Mucosa of rectum (tissue), 2 donors: Measurements from ENCODE around the gene OTOP3.

ENCODE experiments used
- H3K27ac ChIP-seq, 2 donors: one replicate each; pipeline ENCODE4 v1.7.0; 2013; ENCODE audit warnings: inconsistent platforms in 2 of 2, low read depth in 2 of 2, low read length in 2 of 2
- H3K27me3 ChIP-seq, 2 donors: one replicate each; pipeline ENCODE4 v1.7.0; 2013; ENCODE audit warnings: low read length in 2 of 2; ENCODE audit not compliant: control insufficient read depth in 2 of 2, insufficient read depth in 2 of 2
- H3K36me3 ChIP-seq, 2 donors: one replicate each; pipeline ENCODE4 v1.7.0; 2013; ENCODE audit warnings: low read length in 2 of 2; ENCODE audit not compliant: control insufficient read depth in 2 of 2, insufficient read depth in 2 of 2
- H3K4me1 ChIP-seq, 2 donors: one replicate each; pipeline ENCODE4 v1.7.0; 2013; ENCODE audit warnings: low read length in 2 of 2, mild to moderate bottlenecking in 1 of 2; ENCODE audit not compliant: control insufficient read depth in 2 of 2, insufficient read depth in 2 of 2
- H3K4me3 ChIP-seq, 2 donors: one replicate each; pipeline ENCODE4 v1.7.0; 2013; ENCODE audit warnings: low read length in 2 of 2
- H3K9ac ChIP-seq, 2 donors: one replicate each; pipeline ENCODE4 v1.7.0; 2013; ENCODE audit warnings: low read length in 2 of 2, low read depth in 1 of 2, mild to moderate bottlenecking in 1 of 2
- H3K9me3 ChIP-seq, 2 donors: one replicate each; pipeline ENCODE4 v1.7.0; 2013; ENCODE audit warnings: low read length in 2 of 2; ENCODE audit not compliant: control insufficient read depth in 2 of 2
- donor health status: healthy.
- donor health status: Normal muscosa, but diverticular disease.

The OTOP3 gene

GRCh38 chr17:74939534-74939933, 3.8 kb downstream of the OTOP3 start:
- peaks cover 38 to 41% of the 10 kb centered on the region in 2 donors for H3K27me3 ChIP-seq
- no peaks in the 10 kb centered on the region for H3K36me3 ChIP-seq
- no peaks in the 10 kb centered on the region for H3K4me1 ChIP-seq
- H3K4me3 ChIP-seq, result no peak overlapping the region
- no peak overlapping the region for H3K27ac ChIP-seq
- no peaks in the 10 kb centered on the region for H3K9me3 ChIP-seq
- H3K9ac ChIP-seq, result no peak overlapping the region

GRCh38 chr17:74941128-74941725, 5.5 kb downstream of the OTOP3 start:
- no peak overlapping the region for H3K9ac ChIP-seq
- H3K4me1 ChIP-seq, result no peaks in the 10 kb centered on the region
- no peak overlapping the region for H3K27ac ChIP-seq

GRCh38 chr17:74943808-74944522, 8.3 kb downstream of the OTOP3 start:
- no peaks in the 10 kb centered on the region for H3K36me3 ChIP-seq
- no peaks in the 10 kb centered on the region for H3K4me1 ChIP-seq
- H3K9me3 ChIP-seq, result no peaks in the 10 kb centered on the region
- H3K4me3 ChIP-seq, result no peak overlapping the region
- H3K27ac ChIP-seq, result no peak overlapping the region
- H3K27me3 ChIP-seq, result peaks cover 14 to 26% of the 10 kb centered on the region in 2 donors
- H3K9ac ChIP-seq, result no peak overlapping the region

More at GRCh38 chr17:74941128-74941725, 5.5 kb downstream of the OTOP3 start:
- peaks cover 26 to 36% of the 10 kb centered on the region in 2 donors for H3K27me3 ChIP-seq
- no peak overlapping the region for H3K4me3 ChIP-seq
- no peaks in the 10 kb centered on the region for H3K36me3 ChIP-seq
- no peaks in the 10 kb centered on the region for H3K9me3 ChIP-seq

GRCh38 chr17:74945543-74945942, 9.8 kb downstream of the OTOP3 start:
- Histone ChIP-seq H3K9me3 (no peaks in the 10 kb centered on the region), H3K36me3 (no peaks in the 10 kb centered on the region), H3K4me3 (no peak overlapping the region), H3K27me3 (peaks cover 12 to 20% of the 10 kb centered on the region in 2 donors), H3K9ac (no peak overlapping the region), H3K4me1 (no peaks in the 10 kb centered on the region), H3K27ac (no peak overlapping the region)

- Histone ChIP-seq H3K27ac (no peak overlapping the region), H3K9me3 (no peaks in the 10 kb centered on the region), H3K9ac (no peak overlapping the region), H3K4me3 (no peak overlapping the region), H3K36me3 (no peaks in the 10 kb centered on the region), H3K4me1 (peaks cover 0 to 3% of the 10 kb centered on the region in 2 donors), H3K27me3 (peaks cover 12 to 13% of the 10 kb centered on the region in 2 donors)
These were observed 10.9 kb downstream of the OTOP3 start for GRCh38 chr17:74946641-74947040.

- Histone ChIP-seq H3K9me3 (no peaks in the 10 kb centered on the region), H3K27ac (no peak overlapping the region), H3K4me1 (peaks cover 0 to 5% of the 10 kb centered on the region in 2 donors), H3K9ac (no peak overlapping the region), H3K36me3 (no peaks in the 10 kb centered on the region), H3K4me3 (no peak overlapping the region), H3K27me3 (peaks cover 9 to 12% of the 10 kb centered on the region in 2 donors)
These were observed 11.5 kb downstream of the OTOP3 start for GRCh38 chr17:74947041-74947754.

- Histone ChIP-seq H3K9me3 (no peaks in the 10 kb centered on the region), H3K27me3 (peaks cover 4 to 7% of the 10 kb centered on the region in 2 donors), H3K27ac (no peak overlapping the region), H3K9ac (no peak overlapping the region), H3K4me3 (no peak overlapping the region), H3K4me1 (peaks cover 6 to 23% of the 10 kb centered on the region in 2 donors), H3K36me3 (peaks cover 0 to 2% of the 10 kb centered on the region in 2 donors)
These were observed 13.9 kb downstream of the OTOP3 start for GRCh38 chr17:74949455-74950115.

- peaks cover 4 to 5% of the 10 kb centered on the region in 2 donors for H3K27me3 ChIP-seq
- H3K36me3 ChIP-seq, result peaks cover 0 to 2% of the 10 kb centered on the region in 2 donors
- H3K4me1 ChIP-seq, result peaks cover 6 to 23% of the 10 kb centered on the region in 2 donors
- H3K4me3 ChIP-seq, result no peak overlapping the region
- H3K9ac ChIP-seq, result no peak overlapping the region
- no peak overlapping the region for H3K27ac ChIP-seq
- H3K9me3 ChIP-seq, result no peaks in the 10 kb centered on the region
These were observed 14.5 kb downstream of the OTOP3 start for GRCh38 chr17:74950207-74950606.

- Histone ChIP-seq H3K27me3 (peaks cover 0 to 4% of the 10 kb centered on the region in 2 donors), H3K36me3 (peaks cover 0 to 2% of the 10 kb centered on the region in 2 donors), H3K4me3 (no peak overlapping the region), H3K9ac (no peak overlapping the region), H3K27ac (no peak overlapping the region), H3K4me1 (peaks cover 6 to 23% of the 10 kb centered on the region in 2 donors), H3K9me3 (no peaks in the 10 kb centered on the region)
These were observed 15.4 kb downstream of the OTOP3 start for GRCh38 chr17:74951065-74951464.
